ENCODE data around the gene MYLK.

DNA sequence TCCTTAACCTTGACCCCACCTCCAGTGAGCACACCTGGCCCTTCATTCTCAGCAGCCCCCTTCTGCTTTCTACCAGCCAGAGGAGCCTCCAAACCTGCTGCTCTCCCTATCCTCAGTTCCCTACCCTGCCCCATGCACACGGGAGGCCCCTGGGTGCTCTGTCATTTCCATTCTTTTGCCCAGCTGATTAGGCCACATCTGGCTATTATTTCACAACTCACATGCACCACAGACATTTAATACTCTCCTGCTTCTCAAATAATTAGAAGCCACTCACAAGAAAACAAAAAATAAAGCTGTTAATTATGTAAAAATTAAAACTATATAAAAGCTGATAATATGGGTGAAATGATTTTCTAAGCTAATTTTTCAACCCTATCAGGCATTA, 50.7 kb downstream of the MYLK start:
- no peak for TF ChIP-seq POLR2A (IDR thresholded peaks at IDR 0.05)
- TF ChIP-seq, protein P1, sequence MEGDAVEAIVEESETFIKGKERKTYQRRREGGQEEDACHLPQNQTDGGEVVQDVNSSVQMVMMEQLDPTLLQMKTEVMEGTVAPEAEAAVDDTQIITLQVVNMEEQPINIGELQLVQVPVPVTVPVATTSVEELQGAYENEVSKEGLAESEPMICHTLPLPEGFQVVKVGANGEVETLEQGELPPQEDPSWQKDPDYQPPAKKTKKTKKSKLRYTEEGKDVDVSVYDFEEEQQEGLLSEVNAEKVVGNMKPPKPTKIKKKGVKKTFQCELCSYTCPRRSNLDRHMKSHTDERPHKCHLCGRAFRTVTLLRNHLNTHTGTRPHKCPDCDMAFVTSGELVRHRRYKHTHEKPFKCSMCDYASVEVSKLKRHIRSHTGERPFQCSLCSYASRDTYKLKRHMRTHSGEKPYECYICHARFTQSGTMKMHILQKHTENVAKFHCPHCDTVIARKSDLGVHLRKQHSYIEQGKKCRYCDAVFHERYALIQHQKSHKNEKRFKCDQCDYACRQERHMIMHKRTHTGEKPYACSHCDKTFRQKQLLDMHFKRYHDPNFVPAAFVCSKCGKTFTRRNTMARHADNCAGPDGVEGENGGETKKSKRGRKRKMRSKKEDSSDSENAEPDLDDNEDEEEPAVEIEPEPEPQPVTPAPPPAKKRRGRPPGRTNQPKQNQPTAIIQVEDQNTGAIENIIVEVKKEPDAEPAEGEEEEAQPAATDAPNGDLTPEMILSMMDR (IDR thresholded peaks at IDR 0.05) = no peak

Measured in lower leg skin (tissue), 3 donors.